ENCODE measurements around the gene CDK14. TPM values are rescaled to one million over a fixed set of nuclear protein-coding genes. Genes with fewer than 3 reads are reported as not detected.

Gene CDK14
- total and polyA plus RNA-seq, 2 donors (not counting 1 experiment from before 2014, with no cell fraction given) = 42.1 to 167 TPM

GRCh38 chr7:91180746-91181145 lies 584.6 kb downstream of the CDK14 start:
- H3K4me1 Mint-ChIP-seq = no peaks in the 10 kb centered on the region
- Histone ChIP-seq H3K9me3 (ENCODE audit: control extremely low read depth in 1 of 3, control insufficient read depth in 2 of 3, insufficient read depth in 1 of 3, low read length in 2 of 3) (no peaks in the 10 kb centered on the region), H3K36me3 (replicated peaks in 1 of 2; ENCODE audit: control extremely low read depth in 1 of 2, control insufficient read depth in 1 of 2, extremely low read depth in 1 of 2, insufficient read depth in 2 of 2, low read length in 1 of 2) (no peaks in the 10 kb centered on the region), H4K20me1 (ENCODE audit: control insufficient read depth, insufficient read depth, low read length, poor library complexity, severe bottlenecking) (no peaks in the 10 kb centered on the region), H3K4me1 (ENCODE audit: control insufficient read depth in 2 of 2, insufficient read depth in 2 of 2, low read length in 2 of 2) (no peaks in the 10 kb centered on the region), H3K4me3 (ENCODE audit: control extremely low read depth in 1 of 5, extremely low read depth in 1 of 5, insufficient read depth in 1 of 5, low read depth in 2 of 5, low read length in 4 of 5) (no peak overlapping the region), H3K9ac (ENCODE audit: low read length) (no peak overlapping the region), H3K27ac (ENCODE audit: low read length in 2 of 2) (no peak overlapping the region), H3K79me2 (ENCODE audit: control insufficient read depth, insufficient read depth, low read length) (no peaks in the 10 kb centered on the region), H2AFZ (ENCODE audit: insufficient read depth, low read depth, low read length, poor library complexity, severe bottlenecking) (no peak overlapping the region), H3K27me3 (replicated peaks in 1 of 4; ENCODE audit: control extremely low read depth in 1 of 4, control insufficient read depth in 3 of 4, insufficient read depth in 4 of 4, low read length in 3 of 4) (no peaks in the 10 kb centered on the region), H3K4me2 (replicated peaks; ENCODE audit: low read depth, low read length, poor library complexity, severe bottlenecking) (no peak overlapping the region)
- H3K27ac Mint-ChIP-seq = no peak overlapping the region
- H3K9me3 Mint-ChIP-seq (ENCODE audit: insufficient read depth) = no peaks in the 10 kb centered on the region
- no CpG with 5 or more reads among the region's 1 CpG for WGBS (ENCODE audit: insufficient coverage)
- no peak for DNase-seq
- POLR2A ChIA-PET = no interaction called here
- no peaks in the 10 kb centered on the region for H3K27me3 Mint-ChIP-seq
- ATAC-seq (ENCODE audit: low read depth) = no peak
- intact Hi-C loops (cut with micrococcal nuclease) = no loop called here
- TF ChIP-seq CTCF (IDR thresholded peaks at IDR 0.05) (no peak), EZH2 (IDR thresholded peaks at IDR 0.05; ENCODE audit: borderline replicate concordance, insufficient read depth, low read depth, low read length, poor library complexity, severe bottlenecking) (no peak)
- CTCF ChIA-PET = no interaction called here
- no peak overlapping the region for H3K4me3 Mint-ChIP-seq

DNA sequence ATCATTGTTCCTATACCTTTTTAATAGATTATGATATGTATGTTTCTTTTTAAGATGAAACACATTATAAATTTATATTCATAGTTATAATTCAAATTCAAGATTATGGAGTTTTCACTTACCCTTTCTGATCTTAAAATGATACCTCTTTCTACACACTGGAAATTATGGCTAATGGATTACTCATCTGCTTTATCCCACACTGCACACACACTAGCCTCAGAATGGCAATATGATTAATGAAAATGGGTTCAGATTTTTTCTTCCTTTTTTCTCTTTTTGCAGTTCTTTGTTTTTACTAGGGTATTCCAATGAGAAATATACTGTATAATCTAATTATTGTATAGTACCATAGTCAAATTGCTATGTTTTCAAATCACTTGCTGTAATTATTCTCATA lies 585.8 kb downstream of the CDK14 start:
- Mint-ChIP-seq H3K4me3 (no peak overlapping the region), H3K4me1 (no peaks in the 10 kb centered on the region), H3K9me3 (ENCODE audit: insufficient read depth) (no peaks in the 10 kb centered on the region), H3K27ac (no peak overlapping the region), H3K27me3 (no peaks in the 10 kb centered on the region)
- no peak overlapping the region for H3K4me2 ChIP-seq (replicated peaks; ENCODE audit: low read depth, low read length, poor library complexity, severe bottlenecking)
- H4K20me1 ChIP-seq (ENCODE audit: control insufficient read depth, insufficient read depth, low read length, poor library complexity, severe bottlenecking) = no peaks in the 10 kb centered on the region
- DNase-seq = no peak
- intact Hi-C loops (cut with micrococcal nuclease) = no loop called here
- no peaks in the 10 kb centered on the region for H3K27me3 ChIP-seq (replicated peaks in 1 of 4; ENCODE audit: control extremely low read depth in 1 of 4, control insufficient read depth in 3 of 4, insufficient read depth in 4 of 4, low read length in 3 of 4)
- no peaks in the 10 kb centered on the region for H3K9me3 ChIP-seq (ENCODE audit: control extremely low read depth in 1 of 3, control insufficient read depth in 2 of 3, insufficient read depth in 1 of 3, low read length in 2 of 3)
- no peak overlapping the region for H3K9ac ChIP-seq (ENCODE audit: low read length)
- CTCF ChIA-PET = no interaction called here
- no peaks in the 10 kb centered on the region for H3K4me1 ChIP-seq (ENCODE audit: control insufficient read depth in 2 of 2, insufficient read depth in 2 of 2, low read length in 2 of 2)
- ATAC-seq (ENCODE audit: low read depth) = no peak
- no peaks in the 10 kb centered on the region for H3K79me2 ChIP-seq (ENCODE audit: control insufficient read depth, insufficient read depth, low read length)
- no peaks in the 10 kb centered on the region for H3K36me3 ChIP-seq (replicated peaks in 1 of 2; ENCODE audit: control extremely low read depth in 1 of 2, control insufficient read depth in 1 of 2, extremely low read depth in 1 of 2, insufficient read depth in 2 of 2, low read length in 1 of 2)
- no peak overlapping the region for H3K4me3 ChIP-seq (ENCODE audit: control extremely low read depth in 1 of 5, extremely low read depth in 1 of 5, insufficient read depth in 1 of 5, low read depth in 2 of 5, low read length in 4 of 5)
- POLR2A ChIA-PET = no interaction called here
- TF ChIP-seq CTCF (IDR thresholded peaks at IDR 0.05) = no peak
- no peak for TF ChIP-seq EZH2 (IDR thresholded peaks at IDR 0.05; ENCODE audit: borderline replicate concordance, insufficient read depth, low read depth, low read length, poor library complexity, severe bottlenecking)
- no peak overlapping the region for H2AFZ ChIP-seq (ENCODE audit: insufficient read depth, low read depth, low read length, poor library complexity, severe bottlenecking)
- no peak overlapping the region for H3K27ac ChIP-seq (ENCODE audit: low read length in 2 of 2)
